ENCODE data around the gene ANAPC13.

Gene ANAPC13

GRCh38 chr3:134485718-134486576 lies at the start of gene ANAPC13, which contains the start of gene CEP63:
Gene ANAPC13 (minus strand): TSS chr3:134485985. CDS start chr3:134482904, 3,081 bp downstream.
Gene CEP63 (plus strand): TSS chr3:134486057. CDS start chr3:134495321, 9,264 bp downstream.
- peak; percentile 99 for DNase-seq

- DNase-seq, result no peak
Observed at GRCh38 chr3:134535186-134535970, 49.6 kb upstream of the ANAPC13 start.

- DNase-seq, result no peak
Observed at GRCh38 chr3:134533493-134533892, 47.7 kb upstream of the ANAPC13 start.

GRCh38 chr3:134527538-134528186 lies 41.9 kb upstream of the ANAPC13 start:
- DNase-seq, result no peak

- peak; percentile 19 for DNase-seq
Observed at GRCh38 chr3:134527037-134527436, 41.3 kb upstream of the ANAPC13 start.

- DNase-seq, result no peak
Observed at GRCh38 chr3:134526319-134526718, 40.5 kb upstream of the ANAPC13 start.

- DNase-seq, result no peak
Observed at GRCh38 chr3:134525293-134525692, 39.5 kb upstream of the ANAPC13 start.

GRCh38 chr3:134522541-134522940 lies 36.8 kb upstream of the ANAPC13 start:
- DNase-seq, result no peak

GRCh38 chr3:134517791-134518190 lies 32.0 kb upstream of the ANAPC13 start:
- DNase-seq, result peak; percentile 59

GRCh38 chr3:134516905-134517304 lies 31.1 kb upstream of the ANAPC13 start:
- no peak for DNase-seq

- DNase-seq, result no peak
Observed at GRCh38 chr3:134511500-134511899, 25.7 kb upstream of the ANAPC13 start.

- DNase-seq, result no peak
Observed at GRCh38 chr3:134505485-134505884, 19.7 kb upstream of the ANAPC13 start.

- no peak for DNase-seq
Observed at GRCh38 chr3:134504132-134504531, 18.3 kb upstream of the ANAPC13 start.

- DNase-seq, result no peak
Observed at GRCh38 chr3:134503266-134503665, 17.5 kb upstream of the ANAPC13 start.

GRCh38 chr3:134496471-134497071 lies 10.8 kb upstream of the ANAPC13 start:
- no peak for DNase-seq

GRCh38 chr3:134495980-134496379 lies 10.2 kb upstream of the ANAPC13 start:
- no peak for DNase-seq

GRCh38 chr3:134494495-134494894 lies 8.7 kb upstream of the ANAPC13 start:
- DNase-seq, result no peak

- DNase-seq, result no peak
Observed at GRCh38 chr3:134487406-134487805, 1.6 kb upstream of the ANAPC13 start.

- DNase-seq, result no peak
Observed at GRCh38 chr3:134486577-134487041, 824 bp upstream of the ANAPC13 start.

- DNase-seq, result no peak
Observed at GRCh38 chr3:134485075-134485717, 589 bp downstream of the ANAPC13 start.

GRCh38 chr3:134483195-134483900 lies 2.4 kb downstream of the ANAPC13 start:
- peak; percentile 91 for DNase-seq

GRCh38 chr3:134482622-134483021 lies 3.2 kb downstream of the ANAPC13 start:
- no peak for DNase-seq

Measured in EL (cell line).